ENCODE measurements around the gene PITX2. TPM values are rescaled to one million over a fixed set of nuclear protein-coding genes. Genes with fewer than 3 reads are reported as not detected.

The PITX2 gene
- total RNA-seq = not detected
- long read RNA-seq = 0 reads

DNA sequence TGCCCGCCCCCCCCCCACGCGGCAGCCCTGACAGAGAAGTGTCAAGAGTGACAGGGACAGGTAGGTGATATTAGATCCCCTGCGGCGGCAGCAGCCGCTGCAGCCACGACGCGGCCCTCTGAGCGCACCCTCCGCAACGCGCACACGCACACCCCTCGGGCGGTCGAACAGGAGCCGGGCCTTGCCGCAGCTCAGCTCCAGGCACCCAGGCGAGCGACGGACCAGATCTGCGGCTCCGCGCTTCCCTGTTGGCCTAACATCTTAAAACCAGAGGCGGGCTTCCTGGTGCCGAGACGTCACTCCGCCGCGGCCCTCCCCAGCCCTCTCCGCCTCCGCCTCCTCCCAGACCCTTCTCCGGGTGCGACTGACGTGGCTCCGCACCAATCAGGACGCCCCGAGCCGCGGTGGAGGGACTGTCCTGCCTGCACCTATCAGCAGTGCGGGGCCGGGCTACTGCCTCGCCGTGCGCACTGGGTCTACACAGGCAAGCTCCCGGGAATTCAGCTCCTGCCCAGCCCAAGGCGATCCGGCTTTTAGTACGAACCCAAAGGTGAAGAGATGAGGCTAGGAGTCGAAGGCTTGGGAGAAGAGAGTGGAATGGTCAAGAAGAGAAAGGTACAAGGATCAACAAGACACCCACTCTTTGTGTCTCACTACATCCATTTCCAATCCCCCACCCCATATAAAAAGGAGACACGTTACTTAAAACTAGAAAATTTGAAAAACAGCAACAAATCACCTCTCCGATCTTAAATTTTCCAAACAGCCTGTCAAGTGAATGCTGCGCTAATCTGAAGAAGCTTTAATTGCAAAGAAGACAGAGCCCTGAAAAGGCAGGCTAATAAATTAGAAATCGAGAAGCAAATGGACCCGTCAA, at the start of gene PITX2:
Gene PITX2, minus strand, starts transcription at position 237 of the 877 bp plus-strand sequence. CDS start 617 bp downstream, outside the sequence.
- Histone ChIP-seq H3K27ac (replicated peaks) (no peak within 1 kb of the TSS), H3K36me3 (no peaks in the 10 kb centered on the region), H3K27me3 (ENCODE audit: low read depth) (peaks cover 100% of the 10 kb centered on the region), H3K4me1 (peaks cover 43% of the 10 kb centered on the region), H3K9me3 (replicated peaks) (no peaks in the 10 kb centered on the region), H3K4me3 (peak within 1 kb of the TSS; percentile 63)
- intact Hi-C loops (cut with micrococcal nuclease) = no loop called here
- no peak for TF ChIP-seq CTCF (IDR thresholded peaks at IDR 0.05; ENCODE audit: borderline replicate concordance)
- peak; percentile 74 for DNase-seq

DNA sequence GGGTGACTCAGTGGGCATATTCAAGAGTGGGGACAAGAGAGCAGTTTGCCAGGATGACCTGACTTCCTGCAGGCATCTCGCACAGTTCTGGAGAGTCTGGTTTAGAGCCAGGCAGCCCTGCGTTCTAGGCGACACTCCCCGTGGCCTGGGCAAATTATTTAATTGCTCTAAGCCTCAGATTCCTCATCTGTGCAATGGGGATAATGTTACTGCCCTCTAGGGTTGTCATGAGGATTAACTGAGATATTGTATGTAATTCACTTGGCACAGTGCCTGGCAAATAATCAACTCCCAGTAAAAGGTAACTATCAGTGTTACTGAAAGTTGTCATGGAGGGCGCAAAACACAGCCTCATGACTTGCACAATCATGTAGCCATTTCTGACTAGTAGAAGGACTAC, 48.8 kb upstream of the PITX2 start:
- no peaks in the 10 kb centered on the region for H3K27me3 ChIP-seq (ENCODE audit: low read depth)
- no peak for TF ChIP-seq CTCF (IDR thresholded peaks at IDR 0.05; ENCODE audit: borderline replicate concordance)
- no peak overlapping the region for H3K27ac ChIP-seq (replicated peaks)
- DNase-seq = no peak
- no peaks in the 10 kb centered on the region for H3K36me3 ChIP-seq
- no peaks in the 10 kb centered on the region for H3K4me1 ChIP-seq
- H3K9me3 ChIP-seq (replicated peaks) = no peaks in the 10 kb centered on the region
- no peak overlapping the region for H3K4me3 ChIP-seq
- intact Hi-C loops (cut with micrococcal nuclease) = no loop called here

GRCh38 chr4:110669663-110670062, 46.8 kb upstream of the PITX2 start:
- Histone ChIP-seq H3K27ac (replicated peaks) (no peak overlapping the region), H3K4me3 (no peak overlapping the region), H3K36me3 (no peaks in the 10 kb centered on the region), H3K4me1 (no peaks in the 10 kb centered on the region), H3K9me3 (replicated peaks) (no peaks in the 10 kb centered on the region), H3K27me3 (ENCODE audit: low read depth) (no peaks in the 10 kb centered on the region)
- intact Hi-C loops (cut with micrococcal nuclease) = no loop called here
- no peak for TF ChIP-seq CTCF (IDR thresholded peaks at IDR 0.05; ENCODE audit: borderline replicate concordance)
- no peak for DNase-seq

GRCh38 chr4:110668463-110669235, 45.8 kb upstream of the PITX2 start:
- intact Hi-C loops (cut with micrococcal nuclease) = no loop called here
- no peaks in the 10 kb centered on the region for H3K9me3 ChIP-seq (replicated peaks)

More at GRCh38 chr4:110668463-110669235, 45.8 kb upstream of the PITX2 start:
- H3K4me1 ChIP-seq = no peaks in the 10 kb centered on the region
- no peaks in the 10 kb centered on the region for H3K36me3 ChIP-seq
- DNase-seq = no peak
- H3K27ac ChIP-seq (replicated peaks) = no peak overlapping the region
- no peak for TF ChIP-seq CTCF (IDR thresholded peaks at IDR 0.05; ENCODE audit: borderline replicate concordance)
- H3K4me3 ChIP-seq = no peak overlapping the region
- no peaks in the 10 kb centered on the region for H3K27me3 ChIP-seq (ENCODE audit: low read depth)

All from left ventricle myocardium inferior (tissue), 1 donor.